GM18868 (cell line): ENCODE results near the gene KSR2.

Experiments used
- ATAC-seq: cut with Tn5 transposase; IDR thresholded peaks from one replicate; pipeline ENCODE4 v1.9.1; 2021; ENCODE audit warnings: mild to moderate bottlenecking, moderate library complexity; ENCODE audit not compliant: unreplicated experiment

Gene KSR2

GRCh38 chr12:117589021-117589420 is 379.8 kb downstream of the KSR2 start:
- ATAC-seq: no peak

- no peak for ATAC-seq
These were observed 381.0 kb downstream of the KSR2 start for GRCh38 chr12:117587631-117588287.

GRCh38 chr12:117583677-117584225 is 385.0 kb downstream of the KSR2 start:
- ATAC-seq: no peak

- ATAC-seq: no peak
These were observed 385.7 kb downstream of the KSR2 start for GRCh38 chr12:117583092-117583491.

- ATAC-seq: no peak
These were observed 386.5 kb downstream of the KSR2 start for GRCh38 chr12:117582135-117582784.

- ATAC-seq: no peak
These were observed 388.1 kb downstream of the KSR2 start for GRCh38 chr12:117580718-117581062.

GRCh38 chr12:117580015-117580717 is 388.6 kb downstream of the KSR2 start:
- no peak for ATAC-seq

GRCh38 chr12:117577122-117577657 is 391.6 kb downstream of the KSR2 start:
- no peak for ATAC-seq

GRCh38 chr12:117576053-117576452 is 392.7 kb downstream of the KSR2 start:
- ATAC-seq: no peak

- no peak for ATAC-seq
These were observed 394.1 kb downstream of the KSR2 start for GRCh38 chr12:117574655-117575054.

GRCh38 chr12:117572755-117573154 is 396.0 kb downstream of the KSR2 start:
- ATAC-seq: no peak

GRCh38 chr12:117571321-117571720 is 397.5 kb downstream of the KSR2 start:
- no peak for ATAC-seq

- ATAC-seq: no peak
These were observed 398.2 kb downstream of the KSR2 start for GRCh38 chr12:117570608-117571007.

GRCh38 chr12:117567644-117568216 is 401.1 kb downstream of the KSR2 start:
- ATAC-seq: no peak

- no peak for ATAC-seq
These were observed 403.9 kb downstream of the KSR2 start for GRCh38 chr12:117564881-117565280.

- no peak for ATAC-seq
These were observed 405.1 kb downstream of the KSR2 start for GRCh38 chr12:117563706-117564105.

GRCh38 chr12:117563007-117563406 is 405.8 kb downstream of the KSR2 start:
- no peak for ATAC-seq

- no peak for ATAC-seq
These were observed 406.8 kb downstream of the KSR2 start for GRCh38 chr12:117561990-117562389.

- ATAC-seq: no peak
These were observed 408.8 kb downstream of the KSR2 start for GRCh38 chr12:117559978-117560377.

GRCh38 chr12:117555889-117556288 is 412.9 kb downstream of the KSR2 start:
- no peak for ATAC-seq

- no peak for ATAC-seq
These were observed 415.8 kb downstream of the KSR2 start for GRCh38 chr12:117552971-117553370.
